SK-N-DZ (cell line): ENCODE measurements around the gene KLRC2.
"Not testable (repeated sequence)": the region's sequence is repeated elsewhere in the genome, so short reads cannot be mapped to it uniquely, and the experiment has no call there.

Experiments
- DNase-seq: peaks from one replicate; pipeline ENCODE4 v3.0.0-alpha.2; 2015; ENCODE audit warnings: low spot score

Gene KLRC2

GRCh38 chr12:10405294-10405693, 30.5 kb downstream of the KLRC2 start:
- no peak for DNase-seq

DNA sequence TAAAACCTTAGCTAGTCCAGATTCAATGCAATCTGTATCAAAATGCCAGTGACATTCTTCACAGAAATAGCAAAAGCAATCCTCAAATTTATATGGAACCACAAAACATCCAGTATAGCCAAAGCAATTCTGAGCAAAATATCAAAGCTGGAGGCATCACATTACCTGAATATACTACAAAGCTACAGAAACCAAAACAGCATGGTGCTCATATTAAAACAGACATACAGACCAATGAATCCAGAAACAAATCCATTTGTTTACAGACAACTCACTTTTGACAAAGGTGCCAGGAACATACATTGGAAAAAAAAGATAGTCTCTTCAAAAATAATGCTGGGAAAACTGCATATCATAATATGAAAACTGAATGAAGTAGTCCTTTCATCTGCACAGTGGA, 31.0 kb downstream of the KLRC2 start:
- no peak for DNase-seq

GRCh38 chr12:10400829-10401228, 35.0 kb downstream of the KLRC2 start:
- no peak for DNase-seq

- no peak for DNase-seq
These were observed 37.6 kb downstream of the KLRC2 start for GRCh38 chr12:10398168-10398567.

DNA sequence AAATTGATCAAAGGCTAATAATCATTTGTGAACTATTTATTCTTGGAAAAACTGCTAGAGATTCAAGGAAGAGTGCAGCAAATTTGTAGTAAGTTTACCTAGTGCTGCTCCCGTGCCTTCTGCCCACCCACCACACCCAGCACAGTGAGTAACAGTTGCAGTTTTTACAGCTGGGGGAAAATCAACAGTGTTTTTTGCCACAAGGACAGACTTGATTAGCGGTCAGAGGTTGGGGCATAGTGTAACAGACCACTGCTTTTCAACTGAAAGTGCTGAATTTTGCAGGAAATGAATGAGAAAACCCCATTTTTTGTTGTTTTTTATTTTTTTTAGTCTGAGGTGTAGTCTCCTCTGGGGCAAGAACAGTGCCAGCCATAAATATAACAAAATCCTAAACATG, 38.5 kb downstream of the KLRC2 start:
- DNase-seq = no peak

- not testable (repeated sequence) for DNase-seq
These were observed 39.6 kb downstream of the KLRC2 start for GRCh38 chr12:10396176-10396575.

GRCh38 chr12:10395390-10395998, 40.3 kb downstream of the KLRC2 start:
- DNase-seq = no peak

DNA sequence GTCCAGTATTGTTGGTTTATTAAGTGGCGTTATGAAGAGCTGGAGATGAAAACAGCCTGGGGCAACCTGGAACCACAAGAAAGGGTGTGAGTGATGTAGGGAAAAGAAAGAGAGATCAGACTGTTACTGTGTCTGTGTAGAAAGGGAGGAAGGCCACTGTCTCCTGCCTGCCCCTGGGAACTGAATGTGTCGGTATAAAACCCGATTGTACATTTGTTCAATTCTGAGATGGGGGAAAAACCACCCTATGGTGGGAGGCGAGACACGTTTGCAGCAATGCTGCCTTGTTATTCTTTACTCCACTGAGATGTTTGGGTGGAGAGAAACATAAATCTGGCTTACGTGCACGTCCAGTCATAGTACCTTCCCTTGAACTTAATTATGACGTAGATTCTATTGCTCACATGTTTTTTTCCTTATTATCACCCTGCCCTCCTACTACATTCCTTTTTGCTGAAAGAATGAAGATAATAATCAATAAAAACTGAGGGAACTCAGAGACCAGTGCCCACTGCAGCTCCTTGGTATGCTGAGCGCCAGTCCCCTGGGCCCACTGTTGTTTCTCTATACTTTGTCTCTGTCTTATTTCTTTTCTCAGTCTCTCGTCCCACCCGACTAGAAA, 41.2 kb downstream of the KLRC2 start:
- DNase-seq = not testable (repeated sequence)

DNA sequence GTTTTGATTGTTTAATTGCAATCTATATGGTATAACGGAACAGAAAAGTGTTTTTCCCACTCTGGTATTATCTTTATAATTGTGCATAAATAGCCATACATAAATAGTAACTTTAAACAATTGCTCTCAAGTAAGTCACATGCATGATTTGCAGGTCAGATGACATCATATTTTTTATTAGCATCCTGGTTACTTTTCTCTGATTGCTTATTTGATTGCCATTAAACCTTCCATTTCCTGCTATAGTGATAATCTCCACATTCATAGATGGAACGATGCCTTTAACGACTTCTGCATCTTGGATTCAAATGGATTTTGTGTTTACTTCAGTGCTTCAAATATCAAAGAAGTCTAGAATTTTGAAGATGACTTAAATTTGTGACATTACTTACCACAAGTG, 42.5 kb downstream of the KLRC2 start:
- DNase-seq = no peak

DNA sequence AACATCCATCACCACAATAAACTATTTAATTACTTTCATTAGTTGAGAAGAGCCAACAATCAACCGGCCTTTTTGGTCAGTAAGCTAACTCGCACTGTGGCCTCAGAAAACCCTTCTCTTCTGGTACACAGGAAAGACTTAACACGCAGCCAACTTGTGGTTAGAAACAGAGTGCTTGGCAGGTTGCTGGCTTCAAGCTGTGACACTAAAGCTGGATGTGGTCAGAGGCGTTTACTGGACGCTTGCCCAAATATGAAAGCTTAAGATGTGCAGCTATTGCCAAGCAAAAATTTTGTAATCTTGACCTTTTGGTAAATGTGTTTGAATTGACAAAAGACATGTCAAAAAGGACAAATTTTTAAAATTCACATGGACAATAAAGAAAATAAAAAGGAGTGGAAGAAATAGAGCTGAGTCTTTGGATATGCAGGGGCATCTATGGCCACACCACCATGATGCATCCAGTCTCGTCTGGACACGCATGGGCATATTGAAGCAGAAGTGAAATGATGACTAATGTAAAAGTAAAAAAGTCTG, 43.3 kb downstream of the KLRC2 start:
- no peak for DNase-seq

DNA sequence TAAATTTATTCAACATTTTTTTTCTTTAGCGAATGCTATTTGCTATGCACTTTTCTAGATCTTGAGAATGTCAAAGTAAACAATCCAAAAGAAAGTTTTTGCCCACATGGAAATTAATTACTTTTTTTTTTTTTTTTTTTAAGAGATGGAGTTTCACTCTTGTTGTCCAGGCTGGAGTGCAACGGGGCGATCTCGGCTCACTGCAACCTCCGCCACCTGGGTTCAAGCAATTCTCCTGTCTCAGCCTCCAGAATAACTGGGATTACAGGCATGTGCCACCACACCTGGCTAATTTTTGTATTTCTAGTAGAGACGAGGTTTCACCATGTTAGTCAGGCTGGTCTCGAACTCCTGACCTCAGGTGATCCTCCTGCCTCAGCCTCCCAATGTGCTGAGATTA, 44.8 kb downstream of the KLRC2 start:
- not testable (repeated sequence) for DNase-seq

DNA sequence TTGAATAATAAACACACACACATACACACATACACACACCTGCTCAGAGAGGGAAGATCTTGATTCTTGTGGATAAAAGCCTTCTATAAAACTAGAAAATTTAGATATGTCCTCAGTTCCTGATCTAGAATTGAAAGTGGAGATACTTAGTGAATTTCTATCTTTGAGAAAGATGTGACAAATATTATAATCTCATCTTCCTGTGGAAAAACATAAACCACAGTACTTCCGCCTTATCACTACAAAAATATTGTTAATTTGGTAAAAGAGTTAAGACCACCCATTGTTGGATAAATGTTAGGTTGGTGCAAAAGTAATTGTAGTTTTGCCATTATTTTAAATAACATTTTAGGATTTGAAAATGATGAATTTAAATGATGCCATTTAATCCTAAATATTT, 45.9 kb downstream of the KLRC2 start, which contains the start of gene KLRK1:
KLRK1 (minus strand) TSS at position 138 of the 400 bp plus-strand sequence. CDS start 1,231 bp downstream, outside the sequence.
- no peak for DNase-seq

DNA sequence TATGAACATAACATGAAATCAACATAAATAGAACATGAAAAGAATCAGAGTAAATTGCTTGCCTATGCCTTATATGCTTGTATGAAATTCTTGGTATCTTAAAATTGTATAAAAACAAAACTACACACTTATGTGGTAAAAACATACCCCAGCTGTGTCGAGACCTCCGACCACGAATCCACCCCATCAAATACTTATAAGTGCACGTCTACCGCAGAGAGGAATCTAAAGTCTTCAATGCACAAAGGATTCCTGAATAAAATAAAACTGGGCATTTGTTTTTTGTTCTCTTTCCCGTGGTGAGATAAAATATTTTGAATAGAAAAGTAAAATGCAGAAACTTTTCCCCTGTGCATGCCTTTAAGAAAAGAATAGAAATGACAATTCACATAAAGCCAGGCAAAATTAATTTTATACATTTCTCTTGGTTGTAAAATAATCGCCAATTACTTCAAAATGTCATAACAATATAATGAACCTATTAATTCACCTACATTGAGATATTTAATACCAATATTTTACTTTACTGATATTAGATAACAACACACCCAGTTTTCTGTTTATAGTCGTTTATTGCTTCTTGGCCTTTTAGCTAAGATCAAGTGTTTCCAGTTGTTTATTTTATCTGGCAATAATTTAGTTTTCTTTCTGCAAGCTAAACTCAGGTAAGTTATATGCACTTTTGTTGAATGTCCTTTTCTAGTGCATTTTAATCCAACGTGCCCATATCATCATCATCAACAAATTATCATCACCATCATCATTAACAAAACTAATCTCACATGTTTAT, 47.0 kb downstream of the KLRC2 start:
- DNase-seq = no peak

DNA sequence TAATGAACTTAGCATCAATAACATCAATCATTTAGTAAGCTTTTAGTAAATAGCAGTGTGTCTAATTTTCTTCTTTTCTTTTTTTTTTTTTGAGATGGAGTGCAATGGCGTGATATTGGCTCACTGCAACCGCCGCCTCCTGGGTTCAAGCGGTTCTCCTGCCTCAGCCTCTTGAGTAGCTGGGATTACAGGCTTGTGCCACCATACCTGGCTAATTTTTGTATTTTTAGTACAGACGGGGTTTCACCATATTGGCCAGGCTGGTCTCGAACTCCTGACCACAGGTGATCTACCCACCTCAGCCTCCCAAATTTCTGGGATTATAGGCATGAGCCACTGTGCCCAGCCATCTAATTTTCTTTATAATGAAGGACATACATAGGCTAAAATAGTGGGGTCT, 48.3 kb downstream of the KLRC2 start:
- not testable (repeated sequence) for DNase-seq

GRCh38 chr12:10386857-10387256, 49.0 kb downstream of the KLRC2 start:
- DNase-seq = no peak

DNA sequence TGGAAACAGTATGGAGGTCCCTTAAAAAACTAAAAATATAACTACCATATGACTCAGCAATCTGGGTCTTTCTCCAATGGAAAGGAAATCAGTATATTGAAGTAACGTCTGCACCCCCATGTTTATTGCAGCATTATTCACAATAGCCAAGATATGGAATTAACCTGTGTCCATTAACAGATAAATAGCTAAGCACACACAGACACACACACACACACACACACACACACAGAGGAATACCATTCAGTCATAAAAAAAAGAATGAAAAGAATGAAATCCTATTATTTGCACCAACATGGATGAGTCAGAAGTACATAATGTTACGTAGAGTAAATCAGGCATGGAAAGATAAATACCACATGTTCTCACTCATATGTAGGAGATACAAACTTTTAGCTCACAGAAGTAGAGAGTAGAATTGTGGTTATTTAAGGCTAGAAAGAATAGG, 50.6 kb downstream of the KLRC2 start:
- no peak for DNase-seq

DNA sequence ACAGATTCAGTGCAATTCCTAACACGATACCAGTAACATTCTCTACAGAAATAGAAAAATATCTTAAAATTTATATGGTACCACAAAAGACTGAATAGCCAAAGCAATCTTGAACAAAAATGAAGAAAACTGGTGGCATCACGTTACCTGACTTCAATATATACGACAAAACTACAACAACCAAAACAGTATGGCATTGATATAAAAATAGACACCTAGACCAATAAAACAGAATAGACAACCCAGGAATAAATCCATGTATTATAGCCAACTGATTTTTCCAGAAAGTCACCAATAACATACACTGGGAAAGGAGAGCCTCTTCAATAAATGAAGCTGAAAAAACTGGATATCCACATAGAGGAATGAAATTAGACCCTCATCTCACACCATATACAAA, 51.6 kb downstream of the KLRC2 start:
- no peak for DNase-seq

DNA sequence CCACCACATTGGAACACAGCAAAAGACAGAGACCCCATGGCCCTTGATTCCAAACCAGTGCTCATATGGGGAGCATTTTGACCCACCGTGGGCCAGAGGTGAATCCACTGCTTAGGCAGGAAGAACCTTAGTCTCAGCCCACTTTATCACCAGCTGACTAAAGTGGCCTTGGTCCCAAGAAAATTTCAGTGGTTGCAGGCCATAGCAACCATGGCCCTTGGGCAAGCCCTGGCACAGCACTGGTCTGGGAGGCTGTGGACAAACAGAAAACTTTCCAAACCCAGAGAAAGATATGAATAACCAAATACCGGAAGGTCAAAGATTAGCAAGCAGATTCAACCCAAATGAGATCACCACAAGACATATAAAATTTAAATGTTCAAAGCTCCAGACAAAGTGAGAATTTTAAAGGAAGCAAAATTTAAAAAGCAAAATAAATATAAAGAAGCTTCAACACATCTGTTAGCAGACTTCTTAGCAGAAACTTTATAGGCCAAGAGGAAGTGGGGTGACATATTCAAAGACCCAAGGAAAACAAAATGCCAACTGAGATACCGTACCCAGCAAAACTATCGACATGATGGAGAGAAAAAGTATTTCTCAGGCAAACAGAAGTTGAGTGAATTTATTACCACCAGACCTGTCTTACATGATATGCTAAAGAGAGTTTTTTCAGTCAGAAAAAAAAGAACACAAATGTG, 53.7 kb downstream of the KLRC2 start:
- DNase-seq = no peak
